ENCODE results near the gene KCNQ1. TPM values are rescaled to one million over a fixed set of nuclear protein-coding genes. Genes with fewer than 3 reads are reported as not detected.

The KCNQ1 gene
- total RNA-seq, 1 experiment from 2014 or later = 9.2 TPM

DNA sequence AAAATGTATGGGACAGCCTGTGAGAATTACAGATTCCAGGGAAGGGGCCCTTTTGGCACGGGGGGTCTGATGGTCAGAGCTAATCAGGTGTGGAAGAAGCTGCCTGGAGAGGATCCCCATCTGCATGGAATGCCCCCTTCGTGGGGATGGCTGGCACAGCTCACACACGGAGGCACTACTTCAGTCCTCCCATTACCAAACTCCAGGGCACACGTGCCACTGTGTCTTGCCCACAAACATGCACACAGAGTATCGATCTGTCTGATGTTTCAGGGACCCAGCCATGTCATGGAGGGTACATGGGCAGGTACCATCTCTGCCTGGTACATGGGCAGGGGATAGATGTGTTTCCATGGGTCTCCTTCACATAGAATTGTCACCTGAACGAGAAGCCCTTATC lies 240.2 kb downstream of the KCNQ1 start:
- no peaks in the 10 kb centered on the region for H3K36me3 Mint-ChIP-seq (ENCODE audit: insufficient read depth, unreplicated experiment)
- DNase-seq = no peak
- peaks cover 9% of the 10 kb centered on the region for H3K4me1 Mint-ChIP-seq (ENCODE audit: low read depth, unreplicated experiment)
- TF ChIP-seq, protein P1, sequence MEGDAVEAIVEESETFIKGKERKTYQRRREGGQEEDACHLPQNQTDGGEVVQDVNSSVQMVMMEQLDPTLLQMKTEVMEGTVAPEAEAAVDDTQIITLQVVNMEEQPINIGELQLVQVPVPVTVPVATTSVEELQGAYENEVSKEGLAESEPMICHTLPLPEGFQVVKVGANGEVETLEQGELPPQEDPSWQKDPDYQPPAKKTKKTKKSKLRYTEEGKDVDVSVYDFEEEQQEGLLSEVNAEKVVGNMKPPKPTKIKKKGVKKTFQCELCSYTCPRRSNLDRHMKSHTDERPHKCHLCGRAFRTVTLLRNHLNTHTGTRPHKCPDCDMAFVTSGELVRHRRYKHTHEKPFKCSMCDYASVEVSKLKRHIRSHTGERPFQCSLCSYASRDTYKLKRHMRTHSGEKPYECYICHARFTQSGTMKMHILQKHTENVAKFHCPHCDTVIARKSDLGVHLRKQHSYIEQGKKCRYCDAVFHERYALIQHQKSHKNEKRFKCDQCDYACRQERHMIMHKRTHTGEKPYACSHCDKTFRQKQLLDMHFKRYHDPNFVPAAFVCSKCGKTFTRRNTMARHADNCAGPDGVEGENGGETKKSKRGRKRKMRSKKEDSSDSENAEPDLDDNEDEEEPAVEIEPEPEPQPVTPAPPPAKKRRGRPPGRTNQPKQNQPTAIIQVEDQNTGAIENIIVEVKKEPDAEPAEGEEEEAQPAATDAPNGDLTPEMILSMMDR (IDR thresholded peaks at IDR 0.05; ENCODE audit: unreplicated experiment) = no peak
- no peaks in the 10 kb centered on the region for H3K27me3 Mint-ChIP-seq (ENCODE audit: unreplicated experiment)
- BruUV-seq (replicated peaks) = no TSS peak
- no peak overlapping the region for H3K4me3 Mint-ChIP-seq (ENCODE audit: low read depth, unreplicated experiment)
- intact Hi-C loops (cut with micrococcal nuclease; ENCODE audit: unreplicated experiment) = no loop called here
- H3K9me3 Mint-ChIP-seq (ENCODE audit: low read depth, unreplicated experiment) = no peaks in the 10 kb centered on the region
- CTCF ChIA-PET = no interaction called here
- H3K27ac Mint-ChIP-seq (ENCODE audit: unreplicated experiment) = no peak overlapping the region

DNA sequence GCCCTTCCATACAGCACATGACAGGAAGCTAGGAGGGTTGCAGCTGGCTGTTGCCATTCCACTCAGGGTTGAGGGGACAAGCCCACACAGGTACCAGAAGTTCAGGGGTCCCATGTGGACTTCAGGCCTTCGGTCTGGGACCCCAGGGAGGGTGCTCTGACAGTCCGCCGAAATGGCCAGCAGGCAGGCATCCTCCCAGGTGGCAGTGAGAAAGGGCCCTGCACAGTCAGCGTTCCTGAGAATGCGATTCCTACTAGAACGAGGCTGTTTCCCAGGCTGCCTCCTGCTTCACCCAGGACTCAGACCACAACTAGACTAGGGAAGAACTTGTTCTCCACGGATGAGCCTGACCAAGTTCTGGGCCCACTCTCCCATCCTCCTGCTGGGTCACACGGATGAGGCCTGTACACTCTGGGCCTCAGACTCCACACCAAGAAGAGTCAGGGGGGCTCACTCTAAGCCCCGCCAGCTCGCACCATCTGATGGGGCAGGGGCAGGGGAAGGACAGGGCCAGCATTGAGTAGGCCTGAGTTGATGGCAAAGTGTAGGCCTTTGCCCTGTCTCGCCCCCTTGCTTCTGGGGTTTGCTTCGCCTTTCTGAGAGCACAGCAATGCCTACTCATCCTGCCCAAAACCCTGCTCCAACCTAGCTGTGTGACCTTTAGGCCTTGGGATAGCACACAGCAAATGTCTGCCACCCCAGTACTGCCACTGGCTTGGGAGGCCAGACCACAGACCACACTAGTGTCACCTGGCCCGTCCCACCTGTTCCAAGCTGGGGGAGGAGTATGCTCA lies 241.0 kb downstream of the KCNQ1 start:
- peaks cover 9% of the 10 kb centered on the region for H3K4me1 Mint-ChIP-seq (ENCODE audit: low read depth, unreplicated experiment)
- CTCF ChIA-PET = no interaction called here
- H3K36me3 Mint-ChIP-seq (ENCODE audit: insufficient read depth, unreplicated experiment) = no peaks in the 10 kb centered on the region
- no peak overlapping the region for H3K27ac Mint-ChIP-seq (ENCODE audit: unreplicated experiment)
- no peak overlapping the region for H3K4me3 Mint-ChIP-seq (ENCODE audit: low read depth, unreplicated experiment)
- TF ChIP-seq, protein P1 (IDR thresholded peaks at IDR 0.05; ENCODE audit: unreplicated experiment) = no peak
- no peak for DNase-seq
- intact Hi-C loops (cut with micrococcal nuclease; ENCODE audit: unreplicated experiment) = no loop called here
- no TSS peak for BruUV-seq (replicated peaks)
- no peaks in the 10 kb centered on the region for H3K9me3 Mint-ChIP-seq (ENCODE audit: low read depth, unreplicated experiment)
- no peaks in the 10 kb centered on the region for H3K27me3 Mint-ChIP-seq (ENCODE audit: unreplicated experiment)

DNA sequence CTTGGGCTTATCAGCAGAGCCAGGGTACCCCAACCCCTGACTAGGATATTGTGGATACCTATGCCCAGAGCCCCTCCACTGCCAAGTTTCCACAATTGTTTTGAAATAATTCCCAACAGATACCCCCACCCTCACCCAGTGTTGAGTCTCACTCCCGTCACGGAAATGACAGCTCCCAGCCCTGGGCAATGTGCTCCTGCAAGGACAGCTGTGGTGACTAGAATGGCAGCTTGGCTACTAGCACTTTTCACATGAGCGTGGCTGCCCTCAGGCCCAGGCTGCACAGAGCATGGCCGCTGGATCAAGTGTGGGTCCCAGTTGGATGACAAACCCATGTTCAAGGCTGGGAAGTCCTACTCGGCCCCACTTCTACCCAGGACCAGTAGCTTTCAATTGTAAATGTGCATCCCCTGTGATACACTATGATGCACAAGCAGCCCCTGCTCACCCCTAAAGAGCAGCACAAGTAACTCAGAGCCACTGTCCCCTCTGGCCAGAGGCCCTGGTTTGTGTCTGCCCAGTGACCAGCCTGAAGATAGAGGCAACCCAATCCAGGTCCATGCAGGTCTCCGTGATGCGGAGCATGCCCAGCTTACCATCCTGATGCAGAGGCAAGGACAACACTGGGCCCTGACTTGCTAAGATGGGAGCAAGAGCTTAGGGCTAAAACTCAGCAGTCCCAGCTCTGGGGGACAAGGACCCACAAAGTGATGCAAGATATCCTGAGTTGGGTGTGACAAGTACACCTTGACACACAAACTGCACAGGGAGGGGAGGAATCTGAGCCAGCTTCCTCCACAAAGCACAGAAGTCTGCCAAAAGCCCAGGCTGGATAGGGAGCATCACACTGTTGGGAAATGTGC lies 241.8 kb downstream of the KCNQ1 start:
- H3K9me3 Mint-ChIP-seq (ENCODE audit: low read depth, unreplicated experiment) = no peaks in the 10 kb centered on the region
- H3K4me3 Mint-ChIP-seq (ENCODE audit: low read depth, unreplicated experiment) = no peak overlapping the region
- peaks cover 9% of the 10 kb centered on the region for H3K4me1 Mint-ChIP-seq (ENCODE audit: low read depth, unreplicated experiment)
- no peaks in the 10 kb centered on the region for H3K36me3 Mint-ChIP-seq (ENCODE audit: insufficient read depth, unreplicated experiment)
- no peak overlapping the region for H3K27ac Mint-ChIP-seq (ENCODE audit: unreplicated experiment)
- no peak for DNase-seq
- H3K27me3 Mint-ChIP-seq (ENCODE audit: unreplicated experiment) = no peaks in the 10 kb centered on the region
- intact Hi-C loops (cut with micrococcal nuclease; ENCODE audit: unreplicated experiment) = no loop called here
- TF ChIP-seq, protein P1 (IDR thresholded peaks at IDR 0.05; ENCODE audit: unreplicated experiment) = no peak
- no TSS peak for BruUV-seq (replicated peaks)
- CTCF ChIA-PET = no interaction called here

DNA sequence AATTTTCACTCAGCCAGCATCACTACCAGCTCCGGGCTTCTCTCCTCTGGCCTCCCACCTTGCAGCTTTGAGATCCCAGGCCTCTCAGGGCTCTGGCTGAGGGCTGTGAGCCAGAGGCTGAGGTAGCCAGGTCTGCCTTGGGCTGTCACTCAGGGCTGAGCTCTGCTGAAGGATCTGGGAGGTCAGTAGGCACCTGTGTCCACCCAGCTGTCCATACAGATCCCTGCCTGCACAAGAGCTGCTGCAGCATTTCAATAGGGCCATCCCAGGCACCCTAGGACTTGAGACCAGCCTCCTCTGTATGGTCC lies 242.4 kb downstream of the KCNQ1 start:
- no peak for DNase-seq
- Mint-ChIP-seq H3K4me1 (ENCODE audit: low read depth, unreplicated experiment) (peaks cover 9% of the 10 kb centered on the region), H3K9me3 (ENCODE audit: low read depth, unreplicated experiment) (no peaks in the 10 kb centered on the region), H3K27ac (ENCODE audit: unreplicated experiment) (no peak overlapping the region), H3K27me3 (ENCODE audit: unreplicated experiment) (no peaks in the 10 kb centered on the region), H3K36me3 (ENCODE audit: insufficient read depth, unreplicated experiment) (no peaks in the 10 kb centered on the region), H3K4me3 (ENCODE audit: low read depth, unreplicated experiment) (no peak overlapping the region)
- CTCF ChIA-PET = no interaction called here
- no TSS peak for BruUV-seq (replicated peaks)
- intact Hi-C loops (cut with micrococcal nuclease; ENCODE audit: unreplicated experiment) = no loop called here
- TF ChIP-seq, protein P1 (IDR thresholded peaks at IDR 0.05; ENCODE audit: unreplicated experiment) = no peak

All from Calu3 (cell line).